GM18951 (cell line): ENCODE results near the gene NTRK3.

ENCODE experiments used
- POLR2A ChIP-seq: IDR thresholded peaks from 4 replicates; pipeline ENCODE4 v1.6.1; 2011; ENCODE audit warnings: mild to moderate bottlenecking; ENCODE audit not compliant: insufficient read length, insufficient read depth; ENCODE audit errors: extremely low read depth
- in situ Hi-C: fragments of 300-500 bp; cut with MboI; formaldehyde crosslinking; loops from one replicate; pipeline ENCODE4 v1.12.0; 2022; ENCODE audit warnings: low sequenced_read_pairs, mixed read lengths, inconsistent platforms; ENCODE audit not compliant: unreplicated experiment

Gene NTRK3

GRCh38 chr15:88166082-88166993, 90.2 kb downstream of the NTRK3 start:
- in situ Hi-C loops, result no loop called here
- no peak for TF ChIP-seq POLR2A

GRCh38 chr15:88161636-88162035, 94.9 kb downstream of the NTRK3 start:
- in situ Hi-C loops, result no loop called here
- TF ChIP-seq POLR2A, result no peak

- in situ Hi-C loops, result no loop called here
- TF ChIP-seq POLR2A, result no peak
Observed at GRCh38 chr15:88155310-88155709, 101.2 kb downstream of the NTRK3 start.

GRCh38 chr15:88152672-88153071, 103.9 kb downstream of the NTRK3 start:
- in situ Hi-C loops, result no loop called here
- TF ChIP-seq POLR2A, result no peak

- in situ Hi-C loops, result no loop called here
Observed at GRCh38 chr15:88147760-88148159, 108.8 kb downstream of the NTRK3 start.

GRCh38 chr15:88144921-88145653, 111.5 kb downstream of the NTRK3 start:
- in situ Hi-C loops, result no loop called here
- no peak for TF ChIP-seq POLR2A

More at GRCh38 chr15:88147760-88148159, 108.8 kb downstream of the NTRK3 start:
- no peak for TF ChIP-seq POLR2A

GRCh38 chr15:88142121-88142520, 114.4 kb downstream of the NTRK3 start:
- no peak for TF ChIP-seq POLR2A
- in situ Hi-C loops, result no loop called here

GRCh38 chr15:88141269-88141889, 115.2 kb downstream of the NTRK3 start:
- in situ Hi-C loops, result no loop called here
- TF ChIP-seq POLR2A, result no peak

GRCh38 chr15:88140398-88140797, 116.1 kb downstream of the NTRK3 start:
- TF ChIP-seq POLR2A, result no peak
- in situ Hi-C loops, result no loop called here

GRCh38 chr15:88139936-88140335, 116.6 kb downstream of the NTRK3 start:
- TF ChIP-seq POLR2A, result no peak
- in situ Hi-C loops, result no loop called here

GRCh38 chr15:88133795-88134194, 122.7 kb downstream of the NTRK3 start:
- no peak for TF ChIP-seq POLR2A
- in situ Hi-C loops, result no loop called here

GRCh38 chr15:88132499-88132898, 124.0 kb downstream of the NTRK3 start:
- no peak for TF ChIP-seq POLR2A
- in situ Hi-C loops, result no loop called here

GRCh38 chr15:88131937-88132336, 124.6 kb downstream of the NTRK3 start:
- no peak for TF ChIP-seq POLR2A
- in situ Hi-C loops, result no loop called here
